ENCODE results near the gene THBS3. TPM values are rescaled to one million over a fixed set of nuclear protein-coding genes. Genes with fewer than 3 reads are reported as not detected.
"Not testable (repeated sequence)": the region's sequence is repeated elsewhere in the genome, so short reads cannot be mapped to it uniquely, and the experiment has no call there.

Gene THBS3
- total RNA-seq, 1 experiment from 2014 or later, result 11.0 TPM

DNA sequence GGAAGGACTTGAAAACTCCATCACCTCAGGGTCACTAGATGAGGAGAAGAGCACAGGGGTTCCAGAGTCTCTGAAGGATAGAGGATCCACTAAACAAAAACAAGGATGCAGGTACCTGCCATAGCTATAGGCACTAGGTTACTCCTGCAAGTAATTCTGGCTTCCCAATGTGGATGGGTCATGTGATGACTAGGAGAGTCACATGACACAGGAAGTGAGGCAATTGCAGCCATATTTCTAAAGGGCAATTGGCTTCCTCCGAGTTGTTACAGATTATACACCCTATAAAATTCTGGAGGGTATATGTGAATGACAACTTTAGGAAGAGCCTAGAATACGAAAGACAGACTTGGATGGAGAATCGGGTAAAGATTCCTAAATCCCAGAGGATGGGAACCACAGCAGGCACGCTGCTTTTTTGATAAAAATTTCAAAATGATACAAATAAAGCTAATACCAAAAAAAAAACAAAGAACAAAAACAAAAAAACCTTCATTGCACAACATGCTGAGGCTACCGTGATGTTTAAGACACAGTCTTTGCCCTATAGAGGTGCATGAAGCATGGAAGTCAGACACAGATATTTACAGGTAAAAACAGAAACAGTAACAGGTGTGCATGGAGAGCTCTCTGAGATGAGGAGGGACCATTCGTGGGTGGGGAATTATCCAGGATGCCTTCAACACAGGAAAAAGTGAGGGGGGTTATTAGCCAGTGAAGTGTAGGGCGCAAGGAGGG lies 11.3 kb upstream of the THBS3 start:
- Histone ChIP-seq H3K9me3 (no peaks in the 10 kb centered on the region), H3K36me3 (peaks cover 2% of the 10 kb centered on the region; the same call in 1 of the 2 replicates), H3K4me3 (no peak overlapping the region), H3K27me3 (no peaks in the 10 kb centered on the region)
- DNase-seq, result no peak

DNA sequence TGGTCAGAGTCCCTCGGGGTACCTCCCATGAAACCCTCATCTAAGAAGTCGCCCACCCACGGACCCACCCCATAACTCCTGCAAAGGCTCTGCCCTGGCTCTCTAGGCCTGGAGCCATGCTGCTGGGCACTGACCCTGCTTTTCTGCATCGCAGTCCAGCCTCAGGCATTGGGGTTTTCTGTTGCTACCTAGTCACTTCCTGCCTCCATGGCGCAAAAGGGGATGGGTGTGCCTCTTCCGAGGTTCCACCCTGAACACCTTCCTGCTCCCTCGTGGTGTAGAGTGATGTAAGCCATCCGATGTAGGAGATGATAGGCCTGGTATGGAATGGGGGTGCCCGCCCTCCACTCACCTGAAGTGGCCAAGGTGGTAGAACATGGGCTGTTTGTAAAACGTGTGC lies 7.0 kb upstream of the THBS3 start:
- DNase-seq, H3K9me3 ChIP-seq, H3K36me3 ChIP-seq, H3K4me3 ChIP-seq, H3K27me3 ChIP-seq: not testable (repeated sequence)

DNA sequence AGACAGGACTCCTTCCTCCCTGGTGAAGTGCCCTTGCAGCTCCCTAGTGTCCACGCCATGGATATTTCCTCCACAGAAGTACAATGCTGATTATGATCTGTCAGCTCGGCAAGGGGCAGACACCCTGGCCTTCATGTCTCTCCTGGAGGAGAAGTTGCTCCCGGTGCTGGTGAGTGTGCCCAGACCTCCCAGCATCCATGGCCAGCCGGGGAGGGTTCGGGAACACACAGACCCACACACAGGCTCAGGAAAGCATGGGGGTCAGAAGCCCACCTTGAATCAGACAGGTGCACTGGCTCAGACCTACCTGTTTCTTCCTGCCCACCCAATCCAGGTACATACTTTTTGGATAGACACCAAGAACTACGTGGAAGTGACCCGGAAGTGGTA lies 4.3 kb upstream of the THBS3 start:
- not testable (repeated sequence) for H3K4me3 ChIP-seq, H3K9me3 ChIP-seq, H3K27me3 ChIP-seq, DNase-seq, H3K36me3 ChIP-seq

DNA sequence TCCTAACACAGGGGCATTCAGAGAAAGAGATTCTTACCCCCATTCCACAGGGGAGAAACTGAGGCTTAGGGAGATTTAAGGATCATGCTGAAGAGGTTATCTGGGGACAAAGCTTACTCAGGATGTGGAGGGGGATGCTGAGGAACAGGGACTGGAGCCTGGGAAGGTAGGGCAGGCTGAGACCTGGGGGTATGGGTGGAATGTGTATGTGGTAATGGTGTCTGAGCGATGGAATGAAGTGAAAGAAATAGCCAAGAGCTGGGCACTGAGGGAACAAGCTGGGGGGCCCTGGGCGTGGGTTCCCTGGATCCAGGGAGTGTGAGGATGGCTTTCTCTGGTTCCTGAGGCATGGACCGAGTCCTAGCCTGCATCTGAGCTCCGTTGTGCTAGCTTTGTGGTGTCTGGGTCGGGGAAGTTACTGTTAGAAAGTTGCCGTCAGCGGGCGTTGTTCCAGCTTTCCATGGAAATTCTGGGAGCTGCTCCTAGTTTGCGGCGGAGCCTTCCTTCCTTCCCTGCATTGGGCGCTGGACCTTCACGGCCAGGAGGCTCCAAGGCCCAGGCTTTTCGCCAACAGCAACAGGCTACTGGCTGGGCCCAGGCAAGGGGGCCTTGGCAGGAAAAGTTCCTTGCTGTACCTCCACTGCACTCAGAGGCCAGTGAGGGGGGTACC lies 3.8 kb upstream of the THBS3 start:
- not testable (repeated sequence) for DNase-seq, H3K4me3 ChIP-seq, H3K36me3 ChIP-seq, H3K27me3 ChIP-seq, H3K9me3 ChIP-seq

DNA sequence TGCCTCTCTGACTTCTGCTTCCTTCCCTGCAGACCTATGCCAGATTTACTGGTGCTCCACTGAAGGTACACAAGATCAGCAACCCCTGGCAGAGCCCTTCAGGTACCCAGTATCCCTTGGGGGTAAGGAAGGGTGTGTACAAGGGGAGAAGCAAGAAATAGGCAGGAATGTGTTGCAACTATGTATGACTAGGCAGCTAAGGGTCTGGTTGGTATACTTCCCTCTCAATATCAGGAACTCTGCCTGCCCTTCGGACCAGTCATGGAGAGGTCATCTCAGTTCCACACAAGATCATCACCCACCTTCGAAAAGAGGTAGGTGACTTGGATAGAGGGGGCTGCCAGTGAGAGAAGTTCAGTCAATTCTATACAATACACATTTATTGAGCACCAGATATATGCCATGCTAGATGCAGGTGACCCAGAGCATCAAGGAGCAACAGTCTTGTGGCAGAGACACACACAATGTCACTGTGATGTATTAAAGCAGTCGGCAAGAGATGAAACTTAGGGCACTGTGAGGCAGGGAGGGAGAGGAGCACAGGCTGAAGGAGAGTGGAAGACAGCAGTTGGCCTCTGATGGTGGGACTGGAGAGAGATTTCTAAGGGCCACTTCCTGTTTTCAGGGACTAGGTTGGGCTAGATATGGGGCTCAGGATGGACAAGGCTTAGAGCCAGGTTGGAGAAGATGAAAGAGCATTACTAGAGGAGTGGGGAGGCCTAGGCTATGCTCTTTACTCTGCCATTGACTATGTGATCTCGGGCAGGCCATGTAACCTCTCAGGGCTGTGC lies 2.8 kb upstream of the THBS3 start:
- Histone ChIP-seq H3K9me3 (no peaks in the 10 kb centered on the region), H3K4me3 (no peak overlapping the region), H3K36me3 (peaks cover 2% of the 10 kb centered on the region; the same call in 1 of the 2 replicates), H3K27me3 (no peaks in the 10 kb centered on the region)
- no peak for DNase-seq

DNA sequence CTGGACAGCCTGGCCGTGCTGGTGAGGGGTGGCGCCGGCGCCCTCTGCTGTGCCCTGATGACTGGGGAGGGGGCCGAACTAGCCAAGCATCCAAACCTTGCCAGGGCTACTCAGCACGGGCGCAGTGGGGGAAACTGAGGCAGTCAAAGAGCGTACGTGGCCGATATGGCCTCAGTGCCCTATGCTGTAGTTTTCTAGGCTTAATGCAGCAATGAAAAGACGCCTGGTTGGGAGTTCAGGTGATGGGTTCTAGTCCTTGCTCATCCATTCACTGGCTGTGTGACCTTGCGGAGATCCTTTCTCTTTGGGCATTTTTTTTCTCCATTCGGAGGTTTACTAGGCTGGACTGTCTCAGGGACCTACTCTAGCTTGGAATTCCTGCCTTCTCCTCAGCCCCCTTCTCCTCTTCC lies 1.6 kb upstream of the THBS3 start:
- Histone ChIP-seq H3K36me3 (peaks cover 2% of the 10 kb centered on the region; the same call in 1 of the 2 replicates), H3K9me3 (no peaks in the 10 kb centered on the region), H3K27me3 (no peaks in the 10 kb centered on the region), H3K4me3 (peak overlapping the region; percentile 98)
- DNase-seq, result no peak

DNA sequence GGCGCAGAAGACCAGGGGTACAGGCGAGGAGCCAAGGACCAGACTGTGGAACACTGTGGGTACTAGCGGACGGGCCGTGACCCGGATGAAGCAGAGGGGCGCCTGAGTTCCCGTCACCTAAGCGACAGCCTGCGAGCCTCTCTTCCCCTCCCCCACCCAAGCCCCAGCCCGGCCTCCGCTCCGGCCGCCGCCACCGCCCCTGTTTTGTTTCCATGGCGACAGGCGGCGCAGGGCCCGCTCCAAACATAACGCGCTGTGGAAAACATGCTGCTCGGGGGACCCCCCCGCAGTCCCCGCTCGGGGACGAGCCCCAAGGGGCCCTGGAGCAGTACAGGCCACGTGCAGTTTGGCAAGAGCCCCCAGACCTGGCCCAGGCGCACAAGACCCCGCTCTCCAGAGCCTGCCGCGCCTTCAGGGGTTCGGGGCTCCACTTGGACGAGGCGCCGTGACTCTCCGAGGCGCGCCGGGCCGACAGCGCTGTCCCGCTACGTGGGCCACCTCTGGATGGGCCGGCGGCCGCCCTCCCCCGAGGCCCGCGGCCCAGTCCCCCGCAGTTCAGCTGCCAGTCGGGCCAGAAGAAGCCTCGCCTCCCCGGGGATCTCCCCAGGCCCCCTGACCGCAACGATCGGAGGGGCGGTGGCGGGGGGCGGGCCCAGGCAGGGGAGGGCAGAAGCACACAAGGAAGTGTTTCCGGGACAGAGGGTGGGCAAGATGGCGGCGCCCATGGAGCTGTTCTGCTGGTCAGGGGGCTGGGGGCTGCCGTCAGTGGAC lies 1.0 kb upstream of the THBS3 start, which contains the start of gene MTX1:
Gene MTX1, plus strand, starts transcription at position 155 of the 771 bp plus-strand sequence. Its CDS starts 110 bp downstream, at position 265.
- H3K36me3 ChIP-seq, result peaks cover 2% of the 10 kb centered on the region; the same call in 1 of the 2 replicates
- no peaks in the 10 kb centered on the region for H3K9me3 ChIP-seq
- no peaks in the 10 kb centered on the region for H3K27me3 ChIP-seq
- DNase-seq, result peak; percentile 94
- peak within 1 kb of the TSS; percentile 98 for H3K4me3 ChIP-seq

DNA sequence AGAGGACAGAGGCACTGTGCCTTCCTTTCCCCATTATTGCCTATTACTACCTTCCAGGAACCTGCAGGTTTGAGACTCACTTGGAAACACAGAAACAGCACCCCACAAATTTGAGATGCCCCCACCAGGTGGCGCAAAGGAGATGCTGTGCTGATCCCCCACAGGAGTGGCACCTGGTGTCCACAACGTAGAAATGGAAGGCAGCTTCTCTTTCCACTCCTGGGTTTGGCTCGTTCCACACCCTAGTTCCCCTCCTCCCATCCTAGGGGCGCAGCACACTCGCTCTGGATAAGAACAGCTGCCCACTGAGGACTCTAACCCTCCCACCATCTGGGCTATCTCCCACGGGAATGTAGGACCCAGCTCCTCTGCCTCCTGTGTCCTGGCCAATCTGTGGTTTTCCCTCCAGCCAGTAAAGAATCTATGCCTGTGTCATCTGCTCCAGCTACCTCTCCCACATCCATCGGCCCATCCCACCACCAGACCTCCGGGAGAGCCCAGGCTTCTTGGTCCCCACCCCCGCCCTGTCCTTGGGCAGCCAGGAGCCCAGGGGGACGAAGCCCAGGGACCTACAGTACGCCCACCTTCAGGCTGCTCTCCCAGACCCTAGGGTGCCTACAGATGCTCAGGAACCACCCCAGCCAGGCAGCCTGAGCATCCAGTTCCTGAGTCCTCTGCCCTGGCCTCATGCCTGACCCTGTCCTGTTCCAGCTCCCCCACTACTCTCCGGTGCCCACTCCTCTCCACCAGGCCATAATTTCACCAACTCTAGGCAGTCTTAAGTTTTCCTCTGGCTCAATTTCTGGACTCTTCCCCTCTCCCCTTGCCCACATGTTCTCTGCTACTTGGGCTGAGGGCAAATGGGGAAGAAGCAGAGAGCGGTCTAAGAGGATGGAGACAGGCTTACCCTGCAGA lies 549 bp downstream of the THBS3 start:
- DNase-seq, result peak; percentile 76
- no peak overlapping the region; the same call in 1 of the 2 replicates for H3K4me3 ChIP-seq
- H3K9me3 ChIP-seq, result no peaks in the 10 kb centered on the region
- no peaks in the 10 kb centered on the region for H3K27me3 ChIP-seq
- peaks cover 2% of the 10 kb centered on the region; the same call in 1 of the 2 replicates for H3K36me3 ChIP-seq

DNA sequence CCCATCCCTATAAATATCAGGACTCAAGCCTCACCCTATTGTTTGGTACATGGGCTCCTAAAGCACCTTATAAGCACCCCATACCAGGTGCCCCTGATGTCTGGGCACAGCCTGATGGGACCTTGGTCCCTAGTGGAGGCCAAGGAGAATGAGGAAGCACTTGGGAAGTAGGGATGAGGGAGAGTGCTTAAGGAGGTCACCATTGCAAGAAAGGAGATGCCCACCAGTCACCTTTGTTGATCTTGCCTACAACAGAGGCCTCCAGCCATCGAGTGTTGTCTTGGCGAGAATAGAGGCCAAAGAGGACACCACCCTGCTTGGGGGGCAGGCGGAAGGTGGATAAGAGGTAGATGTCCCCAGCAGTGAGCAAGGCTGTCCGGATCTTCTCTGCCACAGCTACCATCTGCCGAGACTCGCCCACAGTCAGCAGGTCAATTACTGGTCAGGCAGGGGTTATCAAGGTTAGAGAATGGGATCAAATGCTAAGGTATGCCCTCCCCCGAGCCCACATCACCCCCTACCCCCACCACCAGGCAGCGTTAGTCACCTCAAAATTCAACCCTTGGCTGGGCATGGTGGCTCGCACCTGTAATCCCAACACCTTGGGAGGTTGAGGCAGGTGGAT lies 1.6 kb downstream of the THBS3 start:
- DNase-seq, result no peak
- Histone ChIP-seq H3K4me3 (no peak overlapping the region), H3K36me3 (0 out of 2 replicates have a peak, but pooled peaks cover 2% of the 10 kb centered on the region), H3K9me3 (no peaks in the 10 kb centered on the region), H3K27me3 (no peaks in the 10 kb centered on the region)

DNA sequence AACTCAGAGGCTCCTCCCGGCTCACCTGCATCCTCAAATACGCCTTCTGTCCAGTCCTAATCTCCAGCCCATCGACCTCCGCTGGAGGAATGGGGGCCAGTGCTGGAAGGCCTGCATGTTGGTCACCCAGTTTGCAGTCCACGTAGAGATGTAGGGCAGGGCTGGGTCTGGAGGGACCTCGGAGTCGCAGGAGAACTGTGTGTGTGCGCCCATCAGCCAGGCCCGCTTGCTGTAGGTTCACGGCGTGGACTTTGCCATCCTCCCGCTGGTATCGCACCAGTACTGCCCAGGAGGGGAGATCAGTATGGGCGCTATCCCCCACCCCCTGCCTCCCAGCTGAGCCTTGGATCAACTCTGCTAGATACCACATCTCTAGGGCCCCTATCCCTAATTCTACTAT lies 2.7 kb downstream of the THBS3 start:
- Histone ChIP-seq H3K36me3 (no peaks in the 10 kb centered on the region), H3K9me3 (no peaks in the 10 kb centered on the region), H3K4me3 (no peak overlapping the region), H3K27me3 (no peaks in the 10 kb centered on the region)
- no peak for DNase-seq

DNA sequence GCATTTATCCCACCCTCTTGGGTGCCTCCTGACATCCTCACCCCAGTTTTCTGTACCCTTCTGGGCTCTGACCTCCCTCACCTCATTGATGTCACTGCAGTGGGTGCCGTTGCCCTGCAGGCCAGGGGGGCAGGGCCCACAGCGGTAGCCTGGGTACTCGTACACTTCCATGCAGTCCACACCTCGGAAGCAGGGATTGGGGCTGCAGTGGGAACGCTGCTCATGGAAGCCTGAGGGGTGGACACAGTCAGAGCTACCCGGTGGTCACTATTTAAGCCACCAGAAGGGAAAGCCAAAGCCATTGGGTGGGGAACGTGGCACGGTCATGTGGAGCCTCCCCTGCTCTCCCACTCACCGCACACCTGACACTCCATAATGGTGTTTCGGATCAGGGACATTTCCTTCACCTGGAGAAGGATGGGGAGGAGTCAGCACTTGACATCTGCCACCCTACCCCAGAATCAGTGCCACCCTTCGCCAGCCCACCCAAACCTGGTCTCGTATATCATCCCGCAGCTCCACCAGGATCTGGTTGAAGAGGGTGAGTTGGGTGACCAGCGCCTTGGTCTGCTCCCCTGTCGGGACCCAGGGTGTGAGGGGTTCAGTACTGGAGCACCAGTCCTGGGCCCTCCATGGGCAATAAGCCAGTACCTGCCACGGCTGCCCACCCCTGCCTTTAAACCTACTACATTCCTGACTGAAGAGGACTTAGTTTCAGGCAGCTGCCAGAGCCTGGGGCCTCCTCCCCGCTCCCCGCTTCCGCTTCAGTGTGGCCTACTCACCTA lies 4.8 kb downstream of the THBS3 start:
- no peak for DNase-seq
- no peaks in the 10 kb centered on the region for H3K36me3 ChIP-seq
- no peak overlapping the region for H3K4me3 ChIP-seq
- H3K27me3 ChIP-seq, result no peaks in the 10 kb centered on the region
- H3K9me3 ChIP-seq, result no peaks in the 10 kb centered on the region

DNA sequence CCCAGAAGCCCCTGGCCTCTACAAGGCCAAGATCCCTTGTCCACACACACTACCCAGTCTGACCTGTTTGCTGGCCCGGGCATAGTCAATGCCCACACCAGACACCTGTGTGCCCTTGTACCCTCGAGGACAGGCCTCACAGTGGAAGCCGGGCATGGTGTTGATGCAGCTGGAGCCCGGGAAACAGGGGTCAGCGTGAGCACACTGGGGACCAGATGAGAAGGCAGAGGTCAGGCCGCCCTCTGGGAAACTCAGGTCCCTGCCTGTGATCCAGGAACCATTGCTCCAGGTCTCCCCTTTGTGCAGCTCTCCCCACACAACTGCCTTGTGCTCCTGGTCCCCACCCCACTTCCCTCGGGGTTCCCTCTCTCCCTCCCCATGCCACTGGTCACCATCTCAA lies 5.5 kb downstream of the THBS3 start:
- Histone ChIP-seq H3K27me3 (no peaks in the 10 kb centered on the region), H3K9me3 (no peaks in the 10 kb centered on the region), H3K36me3 (no peaks in the 10 kb centered on the region), H3K4me3 (no peak overlapping the region)
- DNase-seq, result no peak

DNA sequence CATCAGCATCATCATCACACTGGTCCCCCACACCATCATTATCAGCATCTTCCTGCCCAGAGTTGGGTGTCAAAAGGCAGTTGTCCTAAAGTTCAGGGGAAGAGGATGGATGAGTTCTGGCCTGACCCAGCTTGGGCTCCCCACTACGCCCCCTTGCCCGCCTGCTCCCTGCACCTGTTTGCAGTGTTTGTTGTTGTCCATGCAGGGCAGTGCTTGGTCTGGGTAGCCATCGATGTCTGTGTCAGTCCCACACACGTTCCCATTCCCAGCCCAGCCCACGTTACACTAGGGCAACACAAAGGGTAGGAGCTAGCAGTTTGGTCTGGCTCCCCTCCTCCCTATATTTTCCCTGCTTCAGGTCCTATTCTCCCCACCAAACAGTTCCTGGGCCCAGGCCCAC lies 6.8 kb downstream of the THBS3 start:
- no peak overlapping the region for H3K4me3 ChIP-seq
- H3K27me3 ChIP-seq, result no peaks in the 10 kb centered on the region
- no peaks in the 10 kb centered on the region for H3K9me3 ChIP-seq
- no peak for DNase-seq
- H3K36me3 ChIP-seq, result no peaks in the 10 kb centered on the region

DNA sequence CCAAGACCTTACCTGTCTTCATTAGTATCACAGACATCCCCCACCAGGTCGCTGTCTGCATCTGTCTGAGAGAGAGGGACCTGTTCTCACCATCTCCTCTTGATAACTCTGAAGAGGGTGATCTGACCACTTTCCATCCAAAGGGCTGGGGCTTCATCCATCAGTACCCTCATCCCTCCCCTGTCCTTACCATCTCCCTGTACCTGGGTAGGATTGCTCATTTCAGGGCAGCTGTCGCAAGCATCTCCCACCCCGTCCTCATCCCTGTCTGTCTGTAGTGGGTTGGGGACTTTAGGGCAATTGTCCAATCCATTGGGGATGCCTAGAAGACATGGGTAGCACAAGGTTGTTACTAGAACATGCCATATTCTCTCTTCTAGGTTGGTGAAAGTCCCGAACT lies 7.9 kb downstream of the THBS3 start:
- H3K9me3 ChIP-seq, result no peaks in the 10 kb centered on the region
- no peak overlapping the region for H3K4me3 ChIP-seq
- DNase-seq, result no peak
- no peaks in the 10 kb centered on the region for H3K36me3 ChIP-seq
- H3K27me3 ChIP-seq, result no peaks in the 10 kb centered on the region

DNA sequence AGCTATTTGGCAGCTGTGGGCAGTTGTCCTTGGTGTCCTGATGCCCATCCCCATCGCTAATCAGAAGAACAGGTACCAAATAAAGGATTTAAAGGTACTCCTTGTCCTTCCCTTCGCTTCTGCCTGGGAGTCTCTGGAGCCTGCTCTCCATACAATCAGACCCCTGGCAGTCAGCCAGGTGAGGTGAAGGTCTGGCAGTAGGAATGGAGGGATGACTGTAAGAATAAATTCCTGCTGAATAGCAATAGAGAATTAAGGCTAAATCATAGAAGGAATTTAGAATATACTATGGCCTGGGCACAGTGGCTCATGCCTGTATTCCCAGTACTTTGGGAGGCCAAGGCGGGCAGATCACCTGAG lies 9.2 kb downstream of the THBS3 start:
- H3K9me3 ChIP-seq, result no peaks in the 10 kb centered on the region
- no peaks in the 10 kb centered on the region for H3K36me3 ChIP-seq
- no peak for DNase-seq
- H3K27me3 ChIP-seq, result no peaks in the 10 kb centered on the region
- H3K4me3 ChIP-seq, result no peak overlapping the region

Measured in MG63 (cell line).